ENCODE data around the gene EXOSC10. TPM values are rescaled to one million over a fixed set of nuclear protein-coding genes. Genes with fewer than 3 reads are reported as not detected.

Gene EXOSC10
- total RNA-seq, 1 experiment from 2014 or later = 93.1 TPM

DNA sequence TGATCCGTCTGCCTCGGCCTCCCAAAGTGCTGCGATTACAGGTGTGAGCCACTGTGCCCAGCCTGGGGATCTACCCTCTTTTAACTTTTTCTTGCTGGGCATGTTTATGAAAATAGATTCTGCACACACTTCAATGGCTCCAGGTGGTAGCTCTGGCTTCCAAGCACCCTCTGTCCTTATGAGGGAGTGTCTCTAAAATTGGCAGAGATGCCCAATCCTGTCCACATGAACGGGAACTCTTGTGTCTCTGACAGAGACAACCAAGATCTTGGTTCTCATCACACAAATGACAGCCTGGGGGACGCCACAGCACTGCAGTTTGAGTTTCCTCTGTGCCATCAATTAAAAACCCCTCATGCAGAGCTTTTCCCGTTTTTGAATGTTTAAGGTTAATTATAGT, 46.1 kb upstream of the EXOSC10 start:
- intact Hi-C loops (cut with micrococcal nuclease; ENCODE audit: unreplicated experiment) (no loop called here), in situ Hi-C loops (cut with HindIII; ENCODE audit: low pct_unique_long_range_greater_than_20kb, low sequenced_read_pairs) (no loop called here)
- no peaks in the 10 kb centered on the region for H3K4me1 ChIP-seq (ENCODE audit: control insufficient read depth, insufficient read depth, low read length)
- TF ChIP-seq, protein P1, sequence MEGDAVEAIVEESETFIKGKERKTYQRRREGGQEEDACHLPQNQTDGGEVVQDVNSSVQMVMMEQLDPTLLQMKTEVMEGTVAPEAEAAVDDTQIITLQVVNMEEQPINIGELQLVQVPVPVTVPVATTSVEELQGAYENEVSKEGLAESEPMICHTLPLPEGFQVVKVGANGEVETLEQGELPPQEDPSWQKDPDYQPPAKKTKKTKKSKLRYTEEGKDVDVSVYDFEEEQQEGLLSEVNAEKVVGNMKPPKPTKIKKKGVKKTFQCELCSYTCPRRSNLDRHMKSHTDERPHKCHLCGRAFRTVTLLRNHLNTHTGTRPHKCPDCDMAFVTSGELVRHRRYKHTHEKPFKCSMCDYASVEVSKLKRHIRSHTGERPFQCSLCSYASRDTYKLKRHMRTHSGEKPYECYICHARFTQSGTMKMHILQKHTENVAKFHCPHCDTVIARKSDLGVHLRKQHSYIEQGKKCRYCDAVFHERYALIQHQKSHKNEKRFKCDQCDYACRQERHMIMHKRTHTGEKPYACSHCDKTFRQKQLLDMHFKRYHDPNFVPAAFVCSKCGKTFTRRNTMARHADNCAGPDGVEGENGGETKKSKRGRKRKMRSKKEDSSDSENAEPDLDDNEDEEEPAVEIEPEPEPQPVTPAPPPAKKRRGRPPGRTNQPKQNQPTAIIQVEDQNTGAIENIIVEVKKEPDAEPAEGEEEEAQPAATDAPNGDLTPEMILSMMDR (IDR thresholded peaks at IDR 0.05) = no peak
- TF ChIP-seq SIN3A (IDR thresholded peaks at IDR 0.05; ENCODE audit: borderline replicate concordance, insufficient read depth, low read depth, low read length) (no peak), REST (IDR thresholded peaks at IDR 0.05; ENCODE audit: insufficient read depth in 1 of 2, low read depth in 2 of 2, low read length in 1 of 2) (no peak), POLR2AphosphoS5 (IDR thresholded peaks at IDR 0.05; ENCODE audit: low read depth, low read length) (no peak), TCF7L2 (IDR thresholded peaks at IDR 0.05; ENCODE audit: low read depth, low read length) (no peak)
- H3K27me3 ChIP-seq (ENCODE audit: control insufficient read depth, insufficient read depth, low read length) = no peaks in the 10 kb centered on the region
- H3K36me3 ChIP-seq (ENCODE audit: control insufficient read depth, insufficient read depth, low read length) = peaks cover 16% of the 10 kb centered on the region
- no peaks in the 10 kb centered on the region for H3K9me3 ChIP-seq (ENCODE audit: control insufficient read depth, insufficient read depth, low read depth, low read length)
- ChIA-PET CTCF (interaction anchor here (0.6 kb wide), 1 partner anchor 569 kb away, joined by 3 read pairs; no protein-coding TSS in a partner anchor), POLR2A (no interaction called here)
- DNase-seq (ENCODE audit: low read depth, low spot score) (no peak), ATAC-seq (no peak)
- H3K27ac ChIP-seq (ENCODE audit: low read length) = no peak overlapping the region
- no peak overlapping the region for H3K4me3 ChIP-seq (ENCODE audit: low read depth in 2 of 2, low read length in 2 of 2)
- no TSS peak for BruUV-seq (replicated peaks)

DNA sequence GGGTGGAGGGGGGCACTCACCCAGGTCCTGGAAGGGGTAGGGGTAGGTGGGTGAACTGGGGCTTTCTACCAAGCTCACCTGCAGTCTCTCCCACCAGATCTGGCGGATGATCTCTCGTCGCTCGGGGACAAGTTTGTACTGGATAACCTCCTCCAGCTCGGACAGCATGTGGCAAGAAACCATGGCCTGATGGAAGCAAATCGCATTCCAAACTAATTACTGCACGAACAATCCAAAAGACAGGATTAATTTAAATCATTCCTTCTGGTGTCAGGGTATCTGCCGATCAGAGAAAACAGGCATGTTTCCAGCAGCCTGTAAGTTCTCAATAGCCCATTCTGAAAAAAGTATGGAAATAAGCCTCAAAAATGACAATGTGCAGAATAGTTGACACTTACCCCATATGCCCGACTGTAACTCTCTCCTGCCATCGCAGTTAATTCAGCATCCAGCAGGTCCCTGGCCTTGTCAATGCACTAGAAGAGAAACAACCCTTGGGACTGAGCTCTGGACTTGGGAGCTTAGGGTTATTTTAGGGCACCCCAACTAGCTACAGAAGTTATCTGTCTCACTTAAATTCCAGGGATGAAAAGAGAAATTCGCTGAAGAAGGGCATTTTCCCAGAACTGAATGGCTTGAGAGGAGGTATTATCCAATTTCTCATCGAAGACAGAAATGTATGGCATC, 45.0 kb upstream of the EXOSC10 start:
- TF ChIP-seq, protein P1 (IDR thresholded peaks at IDR 0.05) = no peak
- TF ChIP-seq REST (IDR thresholded peaks at IDR 0.05; ENCODE audit: insufficient read depth in 1 of 2, low read depth in 2 of 2, low read length in 1 of 2) (no peak), POLR2AphosphoS5 (IDR thresholded peaks at IDR 0.05; ENCODE audit: low read depth, low read length) (no peak), SIN3A (IDR thresholded peaks at IDR 0.05; ENCODE audit: borderline replicate concordance, insufficient read depth, low read depth, low read length) (no peak), TCF7L2 (IDR thresholded peaks at IDR 0.05; ENCODE audit: low read depth, low read length) (no peak)
- POLR2A ChIA-PET = no interaction called here
- Histone ChIP-seq H3K27me3 (ENCODE audit: control insufficient read depth, insufficient read depth, low read length) (no peaks in the 10 kb centered on the region), H3K4me1 (ENCODE audit: control insufficient read depth, insufficient read depth, low read length) (no peaks in the 10 kb centered on the region), H3K27ac (ENCODE audit: low read length) (no peak overlapping the region), H3K9me3 (ENCODE audit: control insufficient read depth, insufficient read depth, low read depth, low read length) (no peaks in the 10 kb centered on the region), H3K4me3 (ENCODE audit: low read depth in 2 of 2, low read length in 2 of 2) (no peak overlapping the region), H3K36me3 (ENCODE audit: control insufficient read depth, insufficient read depth, low read length) (peaks cover 16% of the 10 kb centered on the region)
- intact Hi-C loops (cut with micrococcal nuclease; ENCODE audit: unreplicated experiment) = no loop called here
- BruUV-seq (replicated peaks) = no TSS peak
- ATAC-seq (no peak), DNase-seq (ENCODE audit: low read depth, low spot score) (no peak)
- in situ Hi-C loops (cut with HindIII; ENCODE audit: low pct_unique_long_range_greater_than_20kb, low sequenced_read_pairs) = no loop called here
- CTCF ChIA-PET = no interaction called here
